Epithelial cell of proximal tubule (primary cell): ENCODE results near the gene RPS6KL1. TPM values are rescaled to one million over a fixed set of nuclear protein-coding genes. Genes with fewer than 3 reads are reported as not detected.

Experiments used
- DNase-seq: peaks from one replicate; pipeline ENCODE4 v3.0.0-alpha.2; 2011; ENCODE audit warnings: low read depth
- H3K4me3 ChIP-seq: 2 replicates; pipeline ENCODE4 v1.5.1; 2011; ENCODE audit warnings: low read depth, mild to moderate bottlenecking, low read length
- CTCF ChIP-seq: conservative IDR thresholded peaks from 2 replicates; pipeline ENCODE4 v1.5.1; 2012; ENCODE audit warnings: low read depth, mild to moderate bottlenecking, low read length
- total RNA-seq: library from RNA; depleted of rRNA; stranded (reverse); fragments of >200 nt; gene quantifications from 2 replicates; pipeline ENCODE4 v1.2.3, GENCODE V29; 2015

RPS6KL1 gene
- total RNA-seq, 1 donor from 2014 or later, result 18.7 TPM

DNA sequence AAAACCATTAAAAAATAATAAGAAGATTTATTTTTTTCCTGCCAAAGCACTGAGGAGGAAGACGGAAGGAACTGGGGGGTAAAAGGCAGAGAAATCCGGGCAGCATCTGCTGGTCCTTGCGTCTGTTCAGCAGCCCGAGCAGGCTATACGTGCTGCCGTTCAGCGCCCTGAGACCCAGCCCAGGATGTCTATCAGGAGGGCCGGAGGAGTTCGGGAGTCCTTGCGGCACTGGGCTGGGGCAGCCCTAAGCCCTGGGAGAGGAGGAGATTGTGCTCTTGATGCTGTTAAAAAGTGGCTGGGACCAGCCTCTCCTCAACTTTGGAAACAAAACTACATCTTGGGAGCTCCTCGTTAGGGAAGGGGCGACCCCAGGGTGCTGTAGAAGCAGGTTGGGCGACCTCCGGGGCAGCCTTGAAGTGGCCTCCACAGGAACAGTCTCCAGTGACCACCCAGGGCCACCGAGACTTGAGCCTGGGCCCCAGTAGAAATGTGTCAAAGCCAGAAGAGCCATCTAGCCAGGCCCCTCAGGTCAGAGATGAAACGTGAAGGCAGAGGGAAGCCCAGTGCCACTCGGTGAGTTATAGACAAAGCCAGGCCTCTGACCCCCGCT lies 18.0 kb upstream of the RPS6KL1 start:
- no peak for TF ChIP-seq CTCF
- H3K4me3 ChIP-seq, result no peak overlapping the region
- no peak for DNase-seq

DNA sequence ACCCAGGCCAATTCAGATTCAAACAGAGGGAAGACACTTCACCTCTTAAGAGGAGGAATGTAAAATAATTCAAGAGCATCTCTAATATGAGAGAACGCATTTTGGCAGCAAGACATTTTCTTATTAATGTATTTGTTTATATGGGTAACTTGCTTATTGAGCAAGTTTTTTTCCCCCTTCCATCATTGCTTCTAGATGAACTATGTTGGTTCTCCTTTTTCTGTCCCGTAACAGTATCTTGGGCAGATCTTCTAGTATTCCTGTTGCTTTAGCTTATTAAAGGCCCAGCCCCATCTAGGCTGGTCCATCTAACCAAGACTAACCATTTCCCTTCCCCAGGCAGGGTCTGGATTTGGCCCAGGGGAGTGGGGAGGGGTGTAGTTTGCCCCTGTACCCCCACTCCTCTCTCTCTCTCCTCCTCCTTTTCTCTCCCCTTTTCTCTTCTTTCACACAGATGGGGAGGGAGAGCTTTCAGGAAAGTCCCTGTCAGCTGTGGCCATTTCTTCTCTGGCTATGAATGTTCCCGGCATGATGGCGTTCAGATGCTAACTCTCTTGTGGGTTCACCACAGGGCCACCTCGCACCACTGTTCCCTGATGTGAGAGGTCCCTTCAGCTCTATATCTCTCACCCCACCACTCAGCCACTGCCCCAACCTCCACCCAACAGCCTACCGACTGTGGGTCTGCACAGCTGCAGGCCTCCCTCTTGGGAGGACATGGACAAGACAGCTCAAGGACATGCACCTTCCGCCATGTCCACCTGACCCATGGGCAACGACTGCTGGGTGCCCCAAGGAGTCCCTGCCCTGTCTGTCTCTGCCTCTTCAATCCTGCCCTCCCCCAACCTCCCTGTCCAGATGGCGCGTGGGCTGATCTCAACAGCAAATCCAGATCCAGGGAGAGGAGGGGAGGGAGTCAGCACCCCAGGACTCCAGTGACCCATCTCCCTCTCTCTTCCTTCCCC lies 15.8 kb upstream of the RPS6KL1 start:
- TF ChIP-seq CTCF, result no peak
- no peak for DNase-seq
- H3K4me3 ChIP-seq, result no peak overlapping the region

DNA sequence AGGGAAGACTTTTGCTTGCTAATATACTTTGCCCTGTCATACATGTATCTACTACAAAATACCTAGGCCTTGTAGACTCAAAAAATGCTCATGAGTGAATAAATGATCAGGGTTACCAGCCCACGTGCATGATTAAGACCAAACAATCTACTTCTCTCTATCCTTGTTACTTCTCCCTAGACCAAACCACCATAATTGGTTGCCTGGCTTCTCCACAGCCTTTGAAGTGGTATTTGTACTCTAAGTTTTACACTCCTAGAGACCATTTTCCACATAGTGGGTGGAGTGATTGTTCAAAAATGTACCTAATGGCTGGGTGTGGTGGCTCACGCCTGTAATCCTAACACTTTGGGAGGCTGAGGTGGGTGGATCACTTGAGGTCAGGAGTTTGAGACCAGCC lies 14.1 kb upstream of the RPS6KL1 start:
- no peak for TF ChIP-seq CTCF
- DNase-seq, result no peak
- no peak overlapping the region for H3K4me3 ChIP-seq

GRCh38 chr14:74936731-74937130 lies 13.7 kb upstream of the RPS6KL1 start:
- no peak for DNase-seq
- H3K4me3 ChIP-seq, result no peak overlapping the region
- TF ChIP-seq CTCF, result no peak

DNA sequence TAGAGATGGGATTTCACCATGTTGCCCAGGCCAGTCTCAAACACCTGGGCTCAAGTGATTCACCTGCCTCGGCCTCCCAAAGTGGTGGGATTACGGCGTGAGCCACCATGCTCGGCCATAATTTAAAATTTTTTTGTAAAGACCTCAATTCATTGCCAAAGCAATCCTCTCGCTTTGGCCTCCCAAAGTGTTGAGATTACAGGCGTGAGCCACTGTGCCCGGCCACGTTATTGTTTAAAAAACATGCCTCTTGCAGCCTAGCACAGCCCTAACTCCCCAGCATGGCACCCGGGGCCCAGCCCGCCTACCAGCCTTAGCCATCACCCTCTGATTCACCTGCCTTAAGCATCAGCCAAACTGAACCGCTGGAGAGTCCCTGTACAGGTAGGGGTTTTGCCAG lies 13.1 kb upstream of the RPS6KL1 start:
- no peak overlapping the region for H3K4me3 ChIP-seq
- DNase-seq, result no peak
- TF ChIP-seq CTCF, result no peak

DNA sequence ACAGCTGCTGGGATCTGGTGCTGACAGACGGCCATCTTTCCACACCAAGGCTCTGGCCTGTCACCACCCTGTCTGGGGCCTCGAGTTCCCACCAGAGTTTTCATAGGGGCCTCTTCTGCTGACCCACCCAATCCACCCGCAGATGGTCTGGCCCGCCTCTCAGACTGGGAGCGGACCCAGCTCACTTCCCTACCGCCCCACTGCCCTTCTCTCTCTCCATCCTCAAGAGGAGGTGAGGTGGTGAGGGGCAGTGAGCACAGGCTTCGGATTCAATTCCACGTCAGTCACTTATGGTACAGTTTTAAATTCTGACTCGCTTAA lies 12.3 kb upstream of the RPS6KL1 start:
- DNase-seq, result no peak

More for the DNA sequence above, 12.3 kb upstream of the RPS6KL1 start:
- H3K4me3 ChIP-seq, result no peak overlapping the region
- no peak for TF ChIP-seq CTCF
